SIG-M5 treated with dmso at 0.1 percent for 504 hours (cell line): Measurements from ENCODE around the gene SPECC1.
"Not testable (repeated sequence)": the region's sequence is repeated elsewhere in the genome, so short reads cannot be mapped to it uniquely, and the experiment has no call there.

Experiments
- DNase-seq: peaks from one replicate; lab custom pipeline; 2025; ENCODE audit not compliant: unreplicated experiment; lab: John Stamatoyannopoulos, UW

The SPECC1 gene

DNA sequence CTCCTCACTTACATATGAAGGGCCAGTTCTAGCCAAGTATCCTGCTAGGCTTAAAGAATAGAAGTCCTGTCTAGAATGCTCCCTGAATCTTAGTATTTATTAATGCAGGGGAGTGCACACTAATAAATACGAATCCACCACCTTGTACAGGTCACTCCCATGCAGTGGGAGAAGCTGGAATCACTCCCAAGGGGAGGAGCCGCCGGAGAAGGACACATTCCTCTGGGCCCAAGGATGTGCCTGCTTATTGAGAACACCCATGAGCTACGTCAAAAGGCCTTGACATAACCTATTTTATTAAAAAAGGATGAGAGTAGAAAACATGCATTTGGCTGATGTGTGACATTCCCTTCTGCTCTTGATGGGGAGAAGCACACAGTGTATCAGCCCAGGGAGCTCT is 223.5 kb downstream of the SPECC1 start:
- no peak for DNase-seq

DNA sequence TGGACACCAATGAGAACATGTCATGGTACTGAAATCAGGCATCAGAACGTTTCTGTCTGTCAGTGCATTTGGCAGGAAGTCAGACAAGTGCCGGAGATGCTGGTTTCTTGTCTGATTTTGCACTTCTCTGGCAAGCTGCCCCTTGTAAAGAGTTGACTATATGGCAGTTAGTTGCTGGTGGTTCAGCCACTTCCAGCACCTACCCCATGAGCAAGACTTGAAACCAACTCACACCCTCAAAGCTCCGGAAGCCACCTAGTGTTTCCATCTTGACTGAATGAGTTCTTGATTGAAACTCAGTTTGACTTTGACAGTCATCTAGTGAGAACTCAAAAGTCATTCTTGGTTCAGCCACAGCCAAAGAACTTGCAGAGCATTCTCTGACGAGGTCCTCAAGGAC is 225.1 kb downstream of the SPECC1 start:
- no peak for DNase-seq

DNA sequence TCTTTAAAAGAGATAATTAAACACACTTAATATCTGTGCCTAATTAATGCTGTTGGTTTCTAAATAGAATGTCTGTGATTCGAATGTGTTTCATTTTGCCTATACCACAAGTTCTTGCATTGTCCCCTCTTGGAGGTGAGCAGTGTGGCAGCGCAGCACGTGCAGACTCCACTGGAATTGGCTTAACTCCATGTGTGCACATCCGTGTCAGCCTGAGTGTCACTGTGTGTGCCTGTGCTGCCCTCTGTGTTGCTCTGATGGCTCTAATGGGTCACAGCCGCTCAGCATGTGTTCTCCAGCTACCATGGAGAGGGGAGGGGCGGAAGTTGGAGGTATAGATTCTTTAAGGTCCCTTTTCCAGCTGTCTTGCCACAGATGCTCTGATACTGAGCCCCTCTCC is 226.6 kb downstream of the SPECC1 start:
- no peak for DNase-seq

DNA sequence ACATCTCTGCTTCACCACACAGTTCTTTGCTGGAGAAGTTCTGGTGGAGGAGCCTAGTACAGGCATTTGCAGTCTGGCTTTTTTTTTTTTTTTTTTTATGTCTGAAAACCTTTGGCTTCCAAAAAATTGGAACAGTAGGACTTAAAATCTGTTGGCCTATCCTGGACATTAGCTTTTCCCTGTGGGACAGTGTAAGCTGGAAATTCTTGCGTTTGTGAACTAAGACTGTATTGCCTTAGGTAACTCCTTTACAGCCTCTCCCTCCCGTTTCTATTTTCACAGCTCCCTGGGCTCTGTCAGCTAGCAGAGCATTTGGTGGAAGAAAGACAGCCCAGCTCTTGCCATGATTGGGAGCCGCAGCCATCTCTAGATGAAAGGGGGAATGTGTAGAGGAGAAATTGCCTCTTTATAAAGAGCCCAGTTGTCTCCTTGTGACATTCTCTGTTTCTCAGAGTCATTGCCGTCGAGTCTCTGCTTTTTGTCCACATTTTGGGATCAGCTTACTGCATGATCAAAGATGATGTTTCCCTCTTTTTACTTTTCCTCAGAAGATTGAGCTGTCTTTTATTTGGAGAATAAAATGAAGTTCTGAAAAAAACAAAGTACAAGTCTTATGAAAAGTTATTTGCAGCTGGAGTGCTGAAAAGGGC is 227.5 kb downstream of the SPECC1 start:
- DNase-seq = no peak

DNA sequence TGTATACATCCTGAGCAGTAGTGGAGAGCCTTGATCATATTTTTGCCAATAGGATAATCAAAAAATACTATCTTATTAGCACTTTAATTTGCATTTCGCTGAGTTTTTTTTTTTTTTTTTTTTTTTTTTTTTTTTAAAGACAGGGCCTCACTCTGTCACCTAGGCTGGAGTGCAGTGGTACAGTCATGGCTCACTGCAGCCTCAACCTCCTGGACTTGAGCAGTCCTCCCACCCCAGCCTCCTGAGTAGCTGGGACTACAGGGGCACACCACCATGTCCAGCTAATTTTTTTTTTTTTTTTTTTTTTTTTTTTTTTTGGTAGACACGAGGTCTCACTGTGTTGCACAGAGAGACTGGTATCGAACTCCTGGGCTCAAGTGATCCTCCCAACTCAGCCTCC is 230.6 kb downstream of the SPECC1 start:
- DNase-seq = not testable (repeated sequence)

DNA sequence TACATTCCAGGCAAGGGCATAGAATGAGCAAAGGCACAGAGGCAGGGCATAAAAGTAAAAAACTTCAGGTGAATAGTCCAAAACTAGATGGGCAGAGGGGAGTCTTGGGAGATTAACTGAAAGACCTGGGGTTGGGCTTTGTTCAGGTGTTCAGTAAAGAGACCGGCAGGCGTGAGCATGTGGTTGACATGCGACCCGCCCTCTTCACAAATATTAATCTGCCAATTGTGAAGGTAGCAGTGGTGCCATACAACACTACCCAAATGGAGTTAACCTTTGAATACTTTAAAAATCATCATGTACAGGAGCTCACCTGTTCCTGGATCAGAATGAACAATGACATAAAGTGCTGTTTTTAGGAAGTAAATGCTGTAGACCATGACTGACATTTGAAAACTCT is 232.7 kb downstream of the SPECC1 start:
- no peak for DNase-seq

DNA sequence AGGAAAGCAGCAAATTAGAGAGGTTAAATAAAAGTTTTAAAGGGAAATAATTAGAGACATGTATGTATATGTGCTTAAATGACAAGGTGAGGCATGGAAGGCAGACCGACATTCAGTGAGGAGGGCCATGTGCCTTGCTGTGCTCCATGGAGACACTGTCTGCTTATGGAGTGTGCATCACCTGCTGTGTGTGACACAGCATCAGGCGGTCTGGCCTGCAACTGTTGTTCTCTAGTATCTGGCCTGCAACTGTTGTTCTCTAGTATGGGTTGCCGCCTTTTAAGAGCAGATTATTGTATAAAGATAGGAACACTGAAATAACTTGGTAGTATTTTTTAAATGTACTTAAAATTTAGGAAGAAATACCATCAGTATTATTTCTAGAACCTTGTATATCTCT is 233.1 kb downstream of the SPECC1 start:
- no peak for DNase-seq

DNA sequence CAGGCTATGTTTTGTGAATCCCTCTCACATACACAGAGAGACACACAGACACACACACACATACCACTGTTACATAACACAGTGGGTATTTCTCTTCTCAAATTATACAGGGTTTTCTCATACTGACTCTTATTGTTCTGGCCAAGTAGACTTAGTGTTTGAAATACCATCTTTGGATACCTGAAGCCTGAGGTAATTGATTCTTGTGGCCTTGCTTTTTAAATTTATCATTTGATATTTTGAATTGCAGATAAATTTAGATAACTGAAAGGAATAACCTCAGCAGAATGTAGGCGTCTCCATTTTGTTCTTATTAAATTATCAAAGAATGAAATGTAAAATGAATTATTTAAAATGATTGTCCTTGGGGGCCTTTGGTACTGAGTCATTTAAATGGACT is 234.4 kb downstream of the SPECC1 start:
- DNase-seq = no peak

DNA sequence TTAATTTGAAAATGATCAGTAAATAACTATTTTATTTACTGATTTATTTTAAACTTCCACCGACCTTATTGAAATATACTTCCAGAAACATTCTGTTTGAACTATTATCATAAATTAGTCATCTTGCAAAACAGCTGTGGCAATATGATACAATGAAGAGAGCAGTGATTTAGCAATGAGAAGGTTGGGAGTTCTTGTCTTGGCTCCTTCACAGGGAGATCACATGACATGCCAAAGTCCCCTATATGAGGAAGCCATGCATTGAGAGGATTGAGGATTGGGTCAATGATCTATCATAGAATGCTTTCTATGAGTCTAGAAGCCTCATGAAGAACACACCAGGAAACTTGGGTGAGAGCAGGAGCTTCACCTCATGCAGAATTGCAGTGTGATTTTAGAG is 235.5 kb downstream of the SPECC1 start:
- no peak for DNase-seq

DNA sequence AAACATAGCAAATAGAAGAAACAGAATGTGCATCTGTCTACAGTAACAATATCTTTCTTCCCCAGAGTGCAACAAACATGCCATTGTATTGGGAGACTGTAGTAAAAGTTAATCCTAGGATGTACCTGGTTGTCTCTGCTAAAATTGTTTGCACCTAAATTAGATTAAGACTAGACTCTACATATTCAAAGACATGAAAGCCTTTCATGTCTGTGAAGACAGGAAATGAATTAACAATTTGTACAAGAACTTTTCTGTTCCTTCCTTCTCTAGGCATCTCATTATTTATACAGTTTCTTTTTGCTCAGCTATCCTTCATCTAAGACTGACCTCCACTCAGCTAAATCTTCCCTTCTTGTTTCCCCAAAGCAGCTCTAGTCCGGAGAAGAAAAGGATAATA is 237.5 kb downstream of the SPECC1 start:
- DNase-seq = no peak

DNA sequence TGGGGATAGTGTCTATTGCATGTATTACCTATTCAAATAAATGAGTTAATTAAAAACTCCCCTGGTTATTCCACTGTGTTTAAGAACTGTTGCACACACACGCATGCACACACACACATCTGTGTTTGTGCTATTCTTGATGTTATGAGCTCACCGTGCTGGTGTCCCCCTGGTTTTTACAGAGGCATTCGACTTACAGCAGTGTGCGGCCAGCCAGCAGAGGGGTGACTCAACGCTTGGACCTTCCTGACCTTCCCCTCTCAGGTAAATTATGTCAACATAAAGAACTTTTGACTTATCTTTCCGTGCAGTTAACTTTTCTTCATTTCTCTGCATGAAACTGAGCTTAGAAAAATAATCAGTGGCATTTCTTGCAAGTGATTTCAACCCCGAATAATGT is 244.2 kb downstream of the SPECC1 start:
- no peak for DNase-seq

DNA sequence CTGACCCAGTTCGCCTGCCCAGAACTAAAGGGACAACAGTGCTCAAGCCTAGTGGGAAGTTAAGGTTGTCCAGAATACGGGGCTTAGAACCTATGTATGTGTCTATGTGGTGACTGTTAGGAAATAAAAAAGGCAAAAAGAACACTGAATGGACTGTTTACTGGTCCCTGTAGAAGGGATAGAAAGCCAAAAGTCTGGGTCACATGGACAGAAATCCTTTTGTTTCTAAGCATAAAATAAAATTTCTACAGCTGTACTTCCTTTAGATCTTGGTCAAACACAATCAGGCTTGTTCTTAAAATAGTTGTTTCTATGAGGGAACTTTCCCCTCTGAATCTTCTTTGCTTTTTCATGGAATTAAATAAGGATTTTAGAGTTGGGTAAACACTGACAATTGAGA is 245.4 kb downstream of the SPECC1 start:
- DNase-seq = no peak

DNA sequence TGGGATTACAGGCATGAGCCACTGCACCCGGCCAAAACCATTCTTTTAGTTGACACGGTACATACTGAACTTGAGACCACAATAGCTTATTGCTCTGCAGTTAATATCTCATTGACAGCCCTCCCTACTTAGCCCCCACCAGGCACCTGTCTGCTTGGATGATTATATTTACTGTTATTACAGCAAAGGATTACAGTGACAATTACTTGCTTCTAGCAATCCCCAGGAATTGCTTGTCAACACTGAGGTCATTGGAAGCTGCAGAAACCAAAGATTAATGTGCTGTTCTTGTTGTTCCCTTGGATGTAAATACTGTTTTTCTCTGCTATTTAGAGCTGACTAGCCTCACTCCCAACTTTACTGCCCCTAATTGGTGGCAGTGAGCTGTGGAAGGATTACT is 247.0 kb downstream of the SPECC1 start:
- no peak for DNase-seq

DNA sequence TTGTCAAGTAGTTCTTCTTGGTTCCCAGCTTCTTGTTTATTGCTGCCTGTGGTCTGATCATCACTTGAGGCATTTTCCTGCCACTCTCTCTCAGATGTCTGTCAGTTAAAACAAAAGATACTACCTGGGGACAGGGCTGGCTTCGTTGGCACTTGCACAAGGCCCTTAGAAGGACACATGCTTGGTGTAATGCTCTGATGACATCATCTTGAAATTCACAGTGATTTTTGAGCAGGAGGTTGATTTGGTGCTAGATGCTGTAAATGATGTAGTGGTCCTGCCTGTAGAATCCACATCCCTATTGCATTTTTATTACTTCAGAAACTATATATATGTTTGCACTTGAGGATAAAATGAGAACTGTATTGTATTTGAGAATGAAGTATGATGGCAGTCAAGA is 247.8 kb downstream of the SPECC1 start:
- DNase-seq = no peak

DNA sequence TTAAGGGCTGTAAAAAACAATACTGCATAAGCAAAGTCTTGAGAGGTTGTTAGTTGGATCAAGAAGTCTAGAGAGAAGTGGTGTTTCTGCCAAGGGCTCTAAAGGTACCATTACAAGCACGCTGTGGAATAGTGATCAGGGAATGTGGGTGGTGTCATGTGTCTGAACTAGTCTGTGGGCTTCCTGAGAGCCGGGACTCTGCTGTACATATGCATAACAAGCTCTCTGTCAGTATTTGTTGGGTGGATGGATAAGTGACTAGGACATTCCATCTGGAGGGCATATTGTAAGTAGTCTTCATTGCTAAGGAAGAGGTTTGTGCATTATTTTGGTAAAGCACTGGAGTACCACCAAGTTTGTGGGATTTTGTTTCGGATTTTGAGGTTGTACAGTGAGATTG is 248.6 kb downstream of the SPECC1 start:
- no peak for DNase-seq

DNA sequence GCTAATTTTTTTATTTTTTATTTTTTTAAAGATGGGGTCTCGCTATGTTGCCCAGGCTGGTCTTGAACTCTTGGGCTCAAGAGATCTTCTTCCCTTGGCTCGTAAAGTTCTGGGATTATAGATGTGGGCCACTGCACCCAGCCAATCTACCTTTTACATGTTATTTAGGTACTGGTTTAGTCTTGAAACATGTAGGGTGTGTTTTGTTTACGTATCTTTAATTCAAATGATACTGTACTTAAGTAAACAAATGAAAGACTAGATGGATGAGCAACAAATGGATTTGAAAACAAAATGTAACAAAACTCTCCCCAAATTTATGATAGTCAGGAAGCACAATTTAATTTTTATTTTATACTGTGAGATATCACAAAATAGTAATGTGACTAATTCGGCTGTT is 250.5 kb downstream of the SPECC1 start:
- DNase-seq = no peak

DNA sequence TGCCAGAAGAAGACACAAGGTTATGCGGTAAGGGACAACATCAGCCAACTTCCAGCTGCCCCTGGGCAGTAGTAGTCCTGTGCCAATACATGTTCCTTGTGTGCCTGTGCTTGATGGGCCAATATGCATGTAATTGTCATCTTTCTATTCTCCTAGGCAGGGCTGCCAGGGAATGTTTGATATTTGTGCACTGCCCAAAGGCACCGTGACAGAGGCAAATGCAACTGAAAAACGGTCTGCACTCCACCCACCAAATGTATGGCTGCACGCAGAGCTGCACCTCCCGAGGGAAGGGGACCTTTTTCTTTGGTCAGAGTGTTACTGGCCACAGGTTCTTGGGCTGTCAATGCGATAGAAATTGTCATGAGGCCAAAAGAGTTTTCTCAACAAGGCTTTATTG is 251.1 kb downstream of the SPECC1 start:
- no peak for DNase-seq

DNA sequence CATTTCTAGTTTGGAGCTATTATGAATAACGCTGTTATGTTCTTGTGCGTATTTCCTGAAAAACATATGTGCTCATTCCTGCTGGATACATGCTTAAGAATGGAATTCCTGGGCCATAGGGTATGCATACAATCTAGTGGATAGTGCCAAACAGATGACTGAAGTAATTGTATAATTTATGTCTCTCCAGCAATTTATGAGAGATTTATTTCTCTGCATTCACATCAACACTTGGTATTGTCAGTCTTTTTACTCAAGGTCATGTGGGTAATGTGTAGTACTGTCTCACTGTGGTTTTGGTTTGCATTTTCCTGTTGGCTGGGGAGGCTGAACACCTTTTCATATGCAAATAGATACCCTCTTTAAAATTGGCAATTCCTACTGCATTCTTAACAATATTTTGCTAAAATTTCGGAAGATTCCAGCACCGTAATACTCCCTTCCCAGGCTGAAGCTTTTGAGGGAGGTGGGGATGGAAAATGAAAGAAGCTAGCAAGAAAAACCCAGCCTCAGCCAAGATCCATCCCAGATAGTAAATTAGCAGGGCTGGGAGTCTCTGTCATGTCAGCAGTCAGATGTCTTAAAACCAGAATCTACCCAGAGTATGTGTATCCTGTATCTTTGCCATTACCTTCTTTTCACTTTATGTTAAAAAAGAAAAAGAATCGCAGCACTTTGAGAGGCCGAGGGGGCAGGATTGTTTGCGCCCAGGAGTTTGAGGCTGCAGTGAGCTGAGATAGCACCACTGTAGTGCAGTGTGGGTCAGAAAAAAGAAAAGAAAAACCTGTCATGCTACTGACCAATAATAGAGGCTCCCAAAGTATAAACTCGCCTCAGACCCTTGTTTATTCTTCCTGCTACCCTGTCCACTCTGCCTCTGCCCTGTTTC is 253.3 kb downstream of the SPECC1 start:
- no peak for DNase-seq

DNA sequence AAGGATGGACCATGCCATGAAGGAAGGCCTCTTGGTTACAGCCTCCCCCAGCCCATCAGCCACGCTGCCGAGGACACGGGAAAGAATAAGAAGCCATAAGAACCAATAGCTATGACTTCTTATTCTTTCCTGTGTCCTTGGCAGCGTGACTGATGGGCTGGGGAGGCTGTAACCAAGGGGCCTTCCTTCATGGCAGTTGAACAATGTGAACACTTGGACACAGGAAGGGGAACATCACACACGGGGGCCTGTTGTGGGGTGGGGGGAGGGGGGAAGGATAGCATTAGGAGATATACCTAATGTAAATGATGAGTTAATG is 253.9 kb downstream of the SPECC1 start:
- DNase-seq = not testable (repeated sequence)

DNA sequence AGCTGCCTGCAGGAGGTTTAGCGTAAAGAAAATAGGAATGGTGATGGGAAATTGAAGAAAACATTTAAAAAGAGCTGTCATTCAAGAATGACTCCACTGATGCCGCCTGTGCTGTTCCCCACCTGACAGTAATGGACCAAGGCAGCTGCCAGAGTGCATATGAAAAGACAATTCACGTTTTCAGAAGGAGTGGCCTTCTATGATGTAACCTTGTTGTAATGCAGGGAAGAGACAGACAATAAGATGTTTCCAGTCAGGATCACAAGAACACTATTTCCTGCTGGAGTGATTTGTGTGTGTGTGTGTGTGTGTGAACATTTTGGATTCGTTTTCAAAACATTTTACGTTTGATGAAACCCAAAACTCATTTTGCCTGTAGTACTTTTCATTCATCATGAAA is 254.4 kb downstream of the SPECC1 start:
- no peak for DNase-seq

DNA sequence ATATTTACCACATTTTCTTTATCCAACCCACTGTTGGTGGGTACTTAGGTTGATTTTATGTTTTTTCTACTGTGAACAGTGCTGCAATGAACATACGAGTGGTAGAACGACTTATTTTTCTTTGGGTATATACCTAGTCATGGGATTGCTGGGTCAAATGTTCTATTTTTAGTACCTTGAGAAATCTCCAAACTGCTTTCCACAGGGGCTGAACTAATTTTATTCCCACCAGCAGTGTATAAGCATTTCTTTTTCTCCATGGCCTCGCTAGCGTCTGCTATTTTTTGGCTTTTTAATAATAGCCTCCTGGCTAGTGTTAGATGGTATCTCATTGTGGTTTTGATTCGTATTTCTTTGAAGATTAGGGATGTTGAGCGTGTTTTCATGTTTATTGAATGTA is 255.8 kb downstream of the SPECC1 start:
- no peak for DNase-seq

DNA sequence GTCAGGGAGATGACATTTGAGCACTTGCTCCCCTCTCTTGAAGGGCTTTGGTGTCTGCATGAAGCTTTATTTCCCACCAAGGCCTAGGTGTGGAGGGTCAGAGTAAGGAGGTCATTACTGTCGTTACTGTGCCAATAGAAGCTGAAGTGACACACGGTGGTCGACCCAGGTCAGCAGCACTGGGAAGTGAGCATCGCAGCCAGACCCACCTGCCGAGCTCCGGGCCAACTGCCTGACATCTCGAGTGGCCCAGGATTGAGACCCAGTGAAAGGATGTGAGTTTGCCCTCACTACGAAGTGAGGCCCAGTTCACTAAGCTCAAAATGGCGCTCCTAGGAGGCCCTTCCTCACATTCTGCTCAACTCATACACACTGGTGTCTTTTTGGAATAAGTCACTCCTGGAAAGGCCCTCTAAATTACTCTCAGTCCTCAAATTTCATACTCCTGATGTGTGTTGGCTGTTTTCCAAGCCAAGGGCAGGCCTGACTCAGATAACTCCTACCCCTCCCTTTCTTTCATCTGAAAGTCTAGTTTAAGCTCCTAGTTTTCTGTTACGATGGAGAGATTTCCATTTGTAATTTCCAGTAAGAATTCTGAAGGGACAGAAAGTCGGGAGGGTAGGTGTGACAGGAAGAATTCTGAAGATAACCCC is 257.8 kb downstream of the SPECC1 start:
- DNase-seq = no peak
